ENCODE results near the gene KIAA0930.

Gene KIAA0930

GRCh38 chr22:45190202-45190872 lies 50.4 kb downstream of the KIAA0930 start:
- intact Hi-C loops (cut with DNase I) = no loop called here
- DNase-seq = no peak

- DNase-seq = peak in 1 of 10 donors; percentile 74
- intact Hi-C loops (cut with DNase I) = no loop called here
These were observed 51.9 kb downstream of the KIAA0930 start for GRCh38 chr22:45188779-45189178.

- intact Hi-C loops (cut with DNase I) = no loop called here
These were observed 52.8 kb downstream of the KIAA0930 start for GRCh38 chr22:45187891-45188290.

GRCh38 chr22:45185718-45186514 lies 54.8 kb downstream of the KIAA0930 start:
- intact Hi-C loops (cut with DNase I) = no loop called here
- DNase-seq = no peak

More at GRCh38 chr22:45187891-45188290, 52.8 kb downstream of the KIAA0930 start:
- DNase-seq = no peak

- no peak for DNase-seq
- intact Hi-C loops (cut with DNase I) = no loop called here
These were observed 56.7 kb downstream of the KIAA0930 start for GRCh38 chr22:45183974-45184373.

- no peak for DNase-seq
- intact Hi-C loops (cut with DNase I) = no loop called here
These were observed 58.9 kb downstream of the KIAA0930 start for GRCh38 chr22:45181766-45182165.

GRCh38 chr22:45181240-45181639 lies 59.5 kb downstream of the KIAA0930 start:
- intact Hi-C loops (cut with DNase I) = no loop called here
- no peak for DNase-seq

GRCh38 chr22:45180146-45180679 lies 60.5 kb downstream of the KIAA0930 start:
- intact Hi-C loops (cut with DNase I) = no loop called here

GRCh38 chr22:45179276-45180049 lies 61.2 kb downstream of the KIAA0930 start:
- DNase-seq = peak in 1 of 10 donors; percentile 12
- intact Hi-C loops (cut with DNase I) = no loop called here

More at GRCh38 chr22:45180146-45180679, 60.5 kb downstream of the KIAA0930 start:
- DNase-seq = peak in 1 of 10 donors; percentile 35

GRCh38 chr22:45172881-45173585 lies 67.7 kb downstream of the KIAA0930 start:
- intact Hi-C loops (cut with DNase I) = no loop called here
- no peak for DNase-seq

GRCh38 chr22:45171830-45172229 lies 68.9 kb downstream of the KIAA0930 start:
- intact Hi-C loops (cut with DNase I) = no loop called here
- DNase-seq = peak in 1 of 10 donors; percentile 16

GRCh38 chr22:45169591-45170466 lies 70.9 kb downstream of the KIAA0930 start:
- intact Hi-C loops (cut with DNase I) = loop anchor here (10.0 kb wide), 2 partner anchors 65 to 95 kb away; no protein-coding TSS in a partner anchor
- peak in 1 of 10 donors; percentile 28 for DNase-seq

GRCh38 chr22:45166932-45167331 lies 73.8 kb downstream of the KIAA0930 start:
- DNase-seq = no peak

GRCh38 chr22:45164270-45165088 lies 76.2 kb downstream of the KIAA0930 start:
- intact Hi-C loops (cut with DNase I) = loop anchor here (10.0 kb wide), 2 partner anchors 70 to 100 kb away; no protein-coding TSS in a partner anchor
- peak in 2 of 10 donors; percentile 30 to 79 for DNase-seq

More at GRCh38 chr22:45166932-45167331, 73.8 kb downstream of the KIAA0930 start:
- intact Hi-C loops (cut with DNase I) = loop anchor here (10.0 kb wide), 2 partner anchors 68 to 98 kb away; no protein-coding TSS in a partner anchor

- intact Hi-C loops (cut with DNase I) = loop anchor here (10.0 kb wide), 2 partner anchors 71 to 101 kb away; no protein-coding TSS in a partner anchor
These were observed 77.0 kb downstream of the KIAA0930 start, which contains the start of gene NUP50 for GRCh38 chr22:45163451-45164269. Gene NUP50, plus strand, starts transcription at chr22:45163925. Its CDS starts 4,253 bp downstream, at chr22:45168178.

GRCh38 chr22:45163099-45163450 lies 77.6 kb downstream of the KIAA0930 start:
- intact Hi-C loops (cut with DNase I) = loop anchor here (10.0 kb wide), 2 partner anchors 72 to 102 kb away; no protein-coding TSS in a partner anchor
- no peak for DNase-seq

More at GRCh38 chr22:45163451-45164269, 77.0 kb downstream of the KIAA0930 start, which contains the start of gene NUP50:
- DNase-seq = peak; percentile 84 to 98 (median 90)

- intact Hi-C loops (cut with DNase I) = loop anchor here (10.0 kb wide), 2 partner anchors 72 to 102 kb away; no protein-coding TSS in a partner anchor
- DNase-seq = no peak
These were observed 78.2 kb downstream of the KIAA0930 start for GRCh38 chr22:45162531-45162930.

Measured in posterior cingulate gyrus (tissue), 11 donors.